Measurements from ENCODE around the gene NBDY. TPM values are rescaled to one million over a fixed set of nuclear protein-coding genes. Genes with fewer than 3 reads are reported as not detected.
"Not testable (repeated sequence)": the region's sequence is repeated elsewhere in the genome, so short reads cannot be mapped to it uniquely, and the experiment has no call there.

NBDY gene, protein sequence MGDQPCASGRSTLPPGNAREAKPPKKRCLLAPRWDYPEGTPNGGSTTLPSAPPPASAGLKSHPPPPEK
- 77.8 TPM for polyA plus RNA-seq (2013, experiment 1 of 2; ENCODE audit: insufficient read length)
- polyA plus RNA-seq (2013, experiment 2 of 2; ENCODE audit: insufficient read length), result 81.4 TPM

DNA sequence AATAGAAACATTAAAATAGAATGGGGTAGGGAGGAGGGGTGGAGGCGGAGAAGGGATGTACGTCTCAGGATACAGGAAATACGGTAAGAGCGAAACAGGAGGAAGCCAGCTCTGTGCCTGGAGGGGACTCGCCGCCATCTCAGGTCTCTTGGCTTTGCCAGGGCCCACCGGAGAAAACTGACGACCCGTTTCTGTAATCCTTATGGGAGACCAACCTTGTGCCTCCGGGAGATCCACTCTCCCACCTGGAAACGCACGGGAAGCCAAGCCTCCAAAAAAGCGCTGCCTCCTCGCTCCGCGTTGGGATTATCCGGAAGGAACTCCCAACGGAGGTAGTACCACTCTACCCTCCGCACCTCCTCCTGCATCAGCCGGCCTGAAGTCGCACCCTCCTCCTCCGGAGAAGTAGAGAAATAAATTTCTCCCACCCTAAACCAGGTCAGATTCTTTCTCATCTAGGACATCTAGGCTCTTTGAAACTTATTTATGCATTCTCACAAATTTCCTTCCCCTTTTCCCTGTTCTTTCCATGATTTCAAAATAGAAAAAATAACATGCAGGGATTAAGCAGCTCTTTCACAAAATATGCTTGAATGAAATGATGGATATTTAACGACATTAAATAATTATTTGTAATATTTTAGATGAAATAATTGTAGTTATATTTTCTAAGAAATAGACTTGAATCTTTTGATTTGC lies at the start of gene NBDY:
Gene NBDY (plus strand): TSS at position 92 of the 699 bp plus-strand sequence. CDS start 111 bp downstream, at position 203.
- peak; percentile 28 for DNase-seq

DNA sequence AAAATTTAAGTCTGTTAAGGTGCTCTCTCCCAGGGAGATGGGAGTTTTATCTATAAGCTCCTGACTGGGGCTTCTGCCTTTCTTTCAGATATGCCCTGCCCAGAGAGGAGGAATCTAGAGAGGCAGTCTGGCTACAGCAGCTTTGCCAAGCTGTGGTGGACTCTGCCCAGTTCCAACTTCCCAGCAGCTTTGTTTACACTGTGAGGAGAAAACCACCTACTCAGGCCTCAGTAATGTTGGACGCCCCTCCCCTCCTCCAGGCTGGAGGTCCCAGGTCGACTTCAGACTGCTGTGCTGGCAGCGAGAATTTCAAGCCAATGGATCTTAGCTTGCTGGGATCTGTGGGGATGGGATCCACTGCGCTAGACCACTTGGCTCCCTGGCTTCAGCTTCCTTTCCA lies 24.5 kb upstream of the NBDY start:
- not testable (repeated sequence) for DNase-seq

DNA sequence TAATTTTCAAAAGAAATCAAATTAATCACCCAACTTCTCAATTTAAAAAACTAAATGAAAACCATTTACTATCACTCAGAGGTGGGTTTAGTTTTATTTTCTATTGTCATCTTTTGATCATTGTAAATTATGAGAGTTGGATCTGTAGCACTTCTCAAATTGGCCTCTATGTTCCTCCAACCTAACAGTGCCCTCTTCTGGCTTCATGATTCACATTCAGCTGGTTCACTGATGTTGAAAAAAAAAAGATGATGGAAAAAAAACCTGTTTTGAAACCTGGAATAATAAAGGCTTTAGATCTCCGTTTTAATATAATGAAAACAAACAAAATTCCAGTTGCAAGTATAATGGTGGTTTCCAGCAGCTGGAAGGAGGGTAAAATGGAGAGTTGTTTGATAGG lies 2.4 kb upstream of the NBDY start:
- DNase-seq, result peak; percentile 32

DNA sequence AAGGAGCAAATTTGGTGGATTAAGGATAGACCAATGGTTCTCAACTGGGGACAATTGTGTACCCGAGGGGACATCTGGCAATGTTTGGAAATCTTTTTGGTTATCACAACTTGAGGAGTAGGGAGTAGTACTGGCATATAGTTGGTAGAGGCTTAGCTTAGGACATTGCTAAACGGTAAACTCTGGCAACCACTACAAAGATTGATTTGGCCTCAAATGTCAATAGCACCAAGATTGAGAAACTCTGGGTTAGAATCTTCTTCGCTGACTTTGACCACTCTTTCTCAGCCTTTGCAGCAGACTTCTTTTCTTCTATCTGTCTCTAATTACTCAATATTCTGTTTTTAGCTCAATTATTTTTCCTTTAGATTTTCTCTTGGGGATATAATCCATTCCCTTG lies 1.5 kb upstream of the NBDY start:
- no peak for DNase-seq

DNA sequence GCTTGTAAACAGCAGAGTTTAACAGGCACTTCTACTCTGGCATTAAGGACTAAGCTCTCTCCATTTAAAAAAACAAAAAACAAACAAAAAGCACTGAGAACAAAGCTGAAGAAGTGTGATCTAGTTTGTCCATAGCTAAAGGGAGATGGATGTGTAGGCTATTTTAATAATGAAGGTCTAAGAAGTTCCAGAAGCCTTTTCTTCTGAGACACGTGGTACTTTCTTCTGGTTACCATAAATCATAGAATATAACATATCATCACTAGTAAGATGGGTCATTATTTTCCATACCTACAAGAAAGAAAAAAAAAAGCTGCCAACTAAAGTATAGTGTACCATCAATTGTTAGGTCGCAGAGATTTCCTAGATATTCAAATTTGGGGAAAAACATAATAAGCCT lies 722 bp upstream of the NBDY start:
- peak; percentile 10 for DNase-seq

DNA sequence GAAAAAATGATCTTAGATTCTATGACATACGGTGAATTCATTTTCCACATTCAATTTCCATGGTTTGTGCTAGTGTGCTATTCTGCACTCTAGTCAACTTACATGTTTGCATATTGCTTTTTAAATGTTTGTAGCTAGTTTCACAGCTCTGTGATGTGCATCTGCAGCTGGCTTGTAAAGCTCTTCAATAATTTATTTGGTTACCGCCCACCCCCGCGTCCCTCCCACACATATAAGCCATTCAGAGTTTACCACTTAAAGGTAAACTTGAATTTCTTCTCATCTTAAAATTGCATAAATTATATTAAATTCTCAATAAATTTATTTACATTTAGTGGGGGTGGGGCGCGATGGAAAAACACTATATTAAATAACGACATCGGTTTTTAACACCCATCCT lies 291 bp upstream of the NBDY start:
- DNase-seq, result peak; percentile 4

DNA sequence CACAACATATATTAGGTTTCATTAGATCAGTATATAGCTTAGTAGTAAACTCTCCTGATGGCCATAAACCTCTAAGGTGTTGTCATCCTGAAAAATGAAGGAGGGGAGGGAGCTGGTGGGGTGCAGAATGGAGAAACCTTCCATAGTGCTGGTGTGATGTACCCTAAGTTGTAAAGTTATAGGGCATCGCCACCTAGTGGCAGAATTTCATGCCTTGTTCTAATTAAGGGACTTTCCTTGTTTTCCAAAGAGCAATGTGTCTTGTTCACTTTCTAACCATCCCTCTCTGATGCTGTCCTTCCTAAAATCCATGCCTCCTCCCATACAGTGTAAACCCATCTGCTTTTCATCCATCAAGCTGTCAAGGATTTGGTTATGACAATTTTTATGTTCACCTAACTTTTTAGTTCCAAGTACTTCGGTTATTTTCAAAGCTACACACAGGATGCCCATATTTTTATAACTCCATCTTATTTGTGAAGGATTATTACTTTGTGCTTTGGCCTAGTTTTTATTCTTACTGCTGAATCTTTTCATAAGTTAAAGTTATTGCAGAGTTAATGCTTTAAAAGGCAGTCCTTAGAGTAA lies 4.5 kb downstream of the NBDY start:
- DNase-seq, result peak; percentile 47

DNA sequence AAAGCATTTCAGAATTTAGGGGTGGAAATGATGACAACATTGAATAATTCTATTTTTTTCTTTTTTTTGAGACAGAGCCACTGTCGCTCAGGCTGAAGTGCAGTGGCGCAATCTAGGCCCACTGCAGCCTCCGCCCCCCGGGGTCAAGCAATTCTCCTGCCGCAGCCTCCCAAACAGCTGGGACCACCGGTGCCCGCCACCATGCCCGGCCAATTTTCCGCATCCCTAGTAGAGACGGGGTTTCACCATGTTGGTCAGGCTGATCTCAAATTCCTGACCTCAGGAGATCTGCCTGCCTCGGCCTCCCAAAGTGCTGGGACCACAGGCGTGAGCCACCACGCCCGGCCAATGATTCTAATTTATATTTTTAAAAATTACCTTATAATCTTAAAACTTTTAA lies 7.2 kb downstream of the NBDY start:
- DNase-seq, result no peak

DNA sequence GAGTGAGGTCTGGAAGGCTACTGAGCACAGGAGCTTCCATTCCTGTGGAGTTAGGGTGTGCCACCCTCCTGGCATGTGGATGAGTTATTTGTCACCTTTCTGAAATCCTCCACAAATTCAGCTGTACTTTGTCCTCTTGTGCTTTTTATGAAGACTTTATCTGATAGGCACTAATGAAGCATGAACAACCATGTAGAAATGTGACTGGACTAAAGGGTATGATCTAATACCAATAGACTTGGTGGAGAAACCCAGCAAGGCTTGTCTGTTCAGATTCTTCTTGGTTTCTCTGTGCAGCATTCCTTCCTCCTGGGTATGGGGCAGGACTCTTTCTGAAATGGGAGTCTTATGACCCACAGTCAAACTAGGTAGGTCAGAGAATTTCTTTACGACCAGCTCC lies 9.6 kb downstream of the NBDY start:
- no peak for DNase-seq

DNA sequence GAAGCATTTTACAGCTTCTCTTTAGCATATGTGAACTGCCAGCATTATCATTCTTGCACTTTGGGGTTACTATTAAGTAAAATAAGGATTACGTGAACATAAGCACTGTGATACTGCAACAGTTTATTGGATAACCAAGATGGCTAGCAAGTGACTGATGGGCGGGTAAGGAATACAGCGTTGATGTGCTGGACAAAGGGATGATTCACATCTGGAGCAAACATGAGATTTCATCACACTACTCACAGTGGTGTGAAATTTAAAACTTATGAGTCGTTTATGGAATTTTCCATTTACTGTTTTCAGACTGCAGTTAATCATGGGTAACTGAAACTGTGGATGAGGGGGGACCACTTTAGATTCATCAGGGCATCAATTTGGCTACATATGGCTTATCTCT lies 16.0 kb downstream of the NBDY start:
- peak; percentile 79 for DNase-seq

DNA sequence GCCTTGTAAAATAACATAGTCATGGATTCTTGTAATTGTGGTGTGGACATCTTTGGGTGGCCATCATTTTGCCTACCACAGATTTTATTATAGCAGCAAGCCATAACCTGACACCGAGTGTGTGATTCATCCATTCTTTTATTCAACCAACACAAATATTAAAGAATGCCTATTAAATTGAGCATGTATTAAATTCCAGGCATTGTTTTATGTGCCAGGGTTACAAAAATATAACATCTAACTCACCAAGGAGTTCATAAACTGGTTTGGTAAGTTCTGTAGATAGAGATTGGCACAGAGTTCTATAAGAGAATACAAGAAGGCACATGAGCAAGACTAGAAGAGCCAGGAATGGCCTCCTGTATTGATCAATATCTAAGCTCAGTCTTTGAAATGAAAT lies 18.0 kb downstream of the NBDY start:
- no peak for DNase-seq

DNA sequence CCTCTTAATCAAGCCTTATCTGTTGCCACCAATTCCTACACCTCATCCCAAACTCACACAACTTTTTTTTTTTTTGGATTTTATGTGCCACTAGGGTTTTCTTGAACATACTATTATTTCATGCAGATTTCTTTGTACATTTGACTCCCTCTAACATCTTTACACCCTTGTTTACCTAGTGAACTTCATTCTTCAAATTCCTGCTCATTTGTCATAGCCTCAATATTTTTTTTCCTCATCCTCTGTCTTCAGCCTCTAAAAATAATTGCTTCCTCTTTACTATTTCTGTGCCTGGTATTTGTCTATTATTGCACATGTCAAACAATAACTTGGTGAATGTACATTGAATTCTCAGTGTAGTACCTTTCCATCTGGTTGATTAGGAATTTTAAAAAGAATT lies 22.0 kb downstream of the NBDY start:
- DNase-seq, result peak; percentile 8

DNA sequence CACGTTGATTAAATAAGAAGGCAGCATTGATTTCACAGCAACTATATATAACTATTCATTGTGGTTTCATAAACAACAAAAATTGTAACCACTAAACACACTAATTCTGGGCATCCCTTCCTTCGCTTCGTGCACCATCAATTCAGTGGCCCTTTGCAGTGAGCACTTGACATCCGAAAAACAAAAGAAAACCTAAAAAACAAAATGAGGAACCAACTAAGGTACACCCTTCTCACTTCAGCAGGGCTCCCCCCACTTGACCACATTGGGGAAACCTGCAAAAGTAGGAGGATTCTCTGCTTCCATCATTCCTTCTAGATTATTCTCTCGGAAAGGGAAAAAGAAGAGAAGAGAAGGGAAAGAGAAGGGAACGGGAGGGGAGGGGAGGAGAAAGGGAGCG lies 28.3 kb downstream of the NBDY start:
- no peak for DNase-seq

DNA sequence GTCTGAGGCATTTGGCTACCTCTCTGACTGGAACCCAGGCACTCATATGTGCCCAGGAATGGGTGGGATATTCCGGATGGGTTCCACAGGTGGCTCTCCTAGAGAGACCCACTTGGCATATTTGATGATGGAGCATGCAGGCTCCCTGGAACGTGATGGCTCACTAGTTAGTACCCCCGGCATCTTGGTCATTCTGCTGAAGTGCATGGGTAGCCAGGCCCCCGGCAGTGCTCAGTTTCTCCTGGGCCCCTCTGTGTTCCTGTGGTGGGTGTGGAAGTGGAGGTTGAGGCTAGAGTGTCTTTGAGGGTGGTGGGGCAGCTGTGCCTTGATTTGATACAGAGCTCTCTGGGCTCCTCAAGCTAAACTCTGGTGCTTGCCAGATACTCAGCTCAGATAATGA lies 29.4 kb downstream of the NBDY start:
- no peak for DNase-seq

DNA sequence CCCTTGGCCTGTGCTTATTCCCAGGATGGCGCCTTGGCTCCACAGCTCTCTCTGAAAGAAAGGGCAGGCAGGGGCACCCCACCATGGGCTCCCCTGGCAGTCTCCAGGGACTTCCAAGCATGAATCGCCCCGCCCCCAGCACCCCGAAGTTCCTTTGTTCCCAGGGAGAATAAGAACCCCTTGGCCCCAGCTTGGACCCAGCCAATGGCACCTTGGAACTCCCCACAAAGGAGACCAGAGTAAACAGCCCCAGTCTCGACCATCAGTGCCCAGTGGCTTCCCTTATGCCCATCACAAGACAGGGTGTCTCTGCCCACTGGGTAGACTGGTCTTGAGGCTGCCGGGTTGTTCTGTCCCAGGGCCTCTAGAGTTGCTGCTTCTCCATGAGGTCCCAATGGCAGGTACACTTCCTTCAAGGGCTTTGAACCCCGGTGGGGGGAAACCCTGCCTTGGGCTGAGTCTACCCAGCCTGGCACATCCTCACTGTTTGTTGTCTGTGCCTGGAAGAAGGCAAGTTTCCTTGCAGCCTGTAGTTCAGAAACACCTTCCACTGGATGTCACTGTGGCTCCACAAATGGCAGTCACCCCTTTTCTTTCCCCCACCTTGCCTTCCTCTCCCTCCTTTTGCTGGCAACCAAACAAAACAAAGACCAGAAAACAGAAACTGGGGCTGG lies 30.8 kb downstream of the NBDY start:
- no peak for DNase-seq

DNA sequence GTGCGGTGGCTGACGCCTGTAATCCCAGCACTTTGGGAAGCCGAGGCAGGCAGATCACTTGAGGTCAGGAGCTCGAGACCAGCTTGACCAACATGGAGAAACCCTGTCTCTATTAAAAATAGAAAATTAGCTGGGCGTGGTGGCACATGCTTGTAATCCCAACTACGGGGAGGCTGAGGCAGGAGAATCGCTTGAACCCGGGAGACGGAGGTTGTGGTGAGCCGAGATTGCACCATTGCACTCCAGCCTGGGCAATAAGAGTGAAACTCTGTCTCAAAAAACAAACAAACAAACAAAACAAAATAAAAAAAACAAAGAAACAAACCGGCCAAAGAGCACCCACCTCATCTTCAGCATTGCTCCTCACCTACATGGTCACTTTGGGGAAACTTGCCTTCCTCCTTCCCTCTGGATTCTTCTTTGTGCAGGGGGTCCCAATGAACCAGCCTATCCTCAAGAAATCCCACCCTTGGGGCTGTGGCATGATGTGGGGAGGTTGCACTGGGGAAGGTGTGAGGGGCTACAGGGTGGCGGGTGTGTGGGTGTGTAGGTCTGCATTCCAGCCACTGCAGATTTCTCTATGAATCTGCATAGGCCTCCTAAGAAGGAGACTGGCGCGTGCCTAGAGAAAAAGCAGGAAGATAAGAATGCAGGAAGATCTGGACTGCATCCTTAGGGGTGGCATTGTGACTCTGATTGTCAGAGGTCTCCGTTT lies 31.5 kb downstream of the NBDY start:
- DNase-seq, result not testable (repeated sequence)

DNA sequence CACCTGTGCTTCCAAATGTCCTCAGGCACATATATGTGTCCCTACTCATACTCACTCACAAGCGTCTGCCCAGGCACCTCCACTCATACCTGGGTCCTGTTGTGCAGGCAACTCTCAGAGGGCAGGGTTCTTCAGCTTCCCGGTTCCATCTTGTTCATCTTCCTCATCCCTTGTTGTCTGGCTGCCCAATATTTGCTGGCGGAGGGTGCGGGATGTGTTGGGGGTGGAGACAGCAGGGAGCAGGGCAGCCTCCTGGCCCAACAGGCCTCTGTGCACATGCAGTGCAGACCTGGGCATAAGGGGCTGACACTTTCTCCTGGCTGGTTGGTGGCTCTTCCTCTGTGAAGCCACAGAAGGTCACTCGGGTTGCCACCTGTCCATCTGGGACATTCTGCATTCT lies 32.1 kb downstream of the NBDY start:
- DNase-seq, result no peak

DNA sequence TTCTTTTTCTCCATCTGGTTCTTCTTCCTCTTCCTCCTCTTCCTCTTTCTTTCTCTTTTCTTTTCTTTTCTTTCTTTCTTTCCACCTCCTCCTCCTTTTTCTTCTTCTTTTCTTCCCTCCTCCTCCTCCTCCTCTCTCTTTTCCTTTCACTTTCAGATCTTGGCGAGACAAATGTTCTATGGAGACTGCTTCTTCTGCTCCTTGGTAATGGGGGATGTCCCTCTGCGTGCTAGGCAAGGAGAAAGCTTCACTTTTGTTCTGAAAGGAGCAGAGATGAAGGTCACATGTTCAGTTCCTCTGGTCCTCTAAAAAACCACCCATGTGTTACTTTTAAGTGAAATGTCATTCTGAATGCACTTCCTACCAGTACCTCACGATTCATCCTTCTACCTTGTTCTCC lies 33.2 kb downstream of the NBDY start:
- DNase-seq, result no peak

DNA sequence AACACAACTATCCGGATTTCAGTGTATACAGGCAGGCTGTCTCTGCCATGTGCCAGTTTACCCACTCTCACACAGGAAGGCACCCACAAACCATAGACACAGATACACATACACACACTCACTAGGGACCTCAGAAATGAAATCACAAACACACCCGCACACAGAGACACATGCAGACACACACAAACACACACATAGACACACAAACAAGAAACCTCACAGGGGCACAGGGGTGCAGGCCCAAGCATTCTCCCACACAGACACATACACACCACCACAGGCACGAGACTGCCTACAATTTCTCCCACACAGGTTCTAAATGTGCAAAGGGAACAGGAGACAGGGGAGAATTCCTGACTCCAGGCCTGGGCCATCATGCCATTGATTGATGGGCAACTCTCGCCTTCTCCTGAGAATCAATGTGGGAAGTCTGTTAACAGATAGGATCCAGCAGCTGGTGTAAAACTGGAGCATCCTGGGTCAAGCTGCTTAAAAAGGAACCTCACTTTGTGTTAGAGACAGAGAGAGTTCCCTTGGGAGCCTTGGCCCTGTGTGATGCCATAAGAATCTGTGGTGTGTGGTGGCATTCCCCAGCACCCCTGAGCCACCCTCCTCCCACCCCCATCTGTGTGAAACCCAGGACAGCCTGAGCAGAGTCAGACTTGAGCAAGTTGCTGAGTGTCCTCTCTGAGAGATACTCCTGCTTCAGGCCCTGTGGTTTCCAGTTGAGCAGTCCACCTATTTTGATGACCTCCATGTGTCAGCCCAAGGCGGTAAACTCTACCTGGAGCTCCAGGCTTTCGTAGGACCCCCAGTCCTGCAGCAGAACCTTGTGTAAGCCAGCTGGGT lies 33.9 kb downstream of the NBDY start:
- no peak for DNase-seq

DNA sequence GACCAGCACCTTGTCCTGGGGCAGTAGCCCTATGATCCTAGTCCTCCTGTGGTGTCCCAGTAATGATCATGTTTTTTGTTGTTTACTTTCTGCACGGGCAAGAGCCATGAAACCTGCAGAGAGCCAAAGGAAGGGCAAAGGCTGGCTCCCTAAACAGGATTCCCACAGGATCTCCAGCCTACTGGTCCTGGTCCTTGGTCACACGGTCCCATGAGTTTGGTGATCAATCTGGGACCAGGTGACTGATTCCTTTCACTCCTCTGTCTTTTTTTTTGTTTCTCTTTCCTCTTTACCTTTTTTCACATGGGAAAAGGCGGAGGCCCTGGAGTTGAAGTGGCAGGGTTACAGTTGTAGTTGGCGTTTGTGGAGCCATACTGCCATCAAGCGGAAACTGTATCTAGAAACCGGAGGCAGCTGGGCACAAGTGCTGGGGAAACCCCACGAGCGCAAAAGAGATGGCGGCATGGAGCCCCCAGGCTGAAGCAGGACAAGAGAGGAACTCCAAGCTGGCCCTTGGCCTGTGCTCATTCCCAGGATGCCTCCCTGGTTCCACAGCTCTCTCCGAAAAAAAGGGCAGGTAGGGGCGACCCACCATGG lies 34.6 kb downstream of the NBDY start:
- DNase-seq, result no peak

DNA sequence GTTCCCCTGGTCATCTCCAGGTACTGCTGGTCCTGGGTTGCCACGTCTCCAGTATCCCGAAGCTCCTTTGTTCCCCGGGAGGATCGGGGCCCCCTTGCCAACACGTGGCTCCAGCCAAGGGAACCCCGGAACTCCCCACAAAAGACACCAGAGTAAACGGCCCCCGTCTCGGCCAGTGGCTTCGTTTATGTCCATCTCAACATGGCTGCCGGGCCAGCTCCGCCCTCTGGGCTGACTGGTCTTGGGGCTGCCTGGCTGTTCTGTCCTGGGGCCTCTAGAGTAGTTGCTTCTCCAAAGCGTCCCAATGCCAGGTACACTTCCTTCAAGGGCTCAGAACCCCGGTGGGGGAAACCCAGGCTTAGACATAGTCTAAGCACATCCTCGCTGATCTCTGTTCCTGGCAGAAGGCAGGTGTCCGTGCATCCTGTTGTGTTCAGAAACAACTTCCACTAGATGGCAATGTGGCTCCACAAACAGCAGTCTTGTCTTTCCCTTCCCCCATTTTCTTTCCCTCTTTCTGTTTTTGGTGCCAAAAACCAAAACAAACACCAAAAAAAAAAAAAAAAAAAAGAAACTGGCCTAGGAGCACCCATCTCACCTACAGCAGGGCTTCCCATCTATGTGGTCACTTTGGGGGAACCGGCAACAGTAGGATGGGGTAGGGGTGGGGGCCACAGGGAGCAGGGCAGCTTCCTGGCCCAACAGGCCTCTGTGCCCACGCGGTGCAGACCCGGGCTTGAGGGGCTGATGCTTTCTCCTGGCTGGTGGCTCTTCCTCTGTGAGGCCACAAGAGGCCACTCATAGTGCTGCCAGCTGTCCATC lies 35.3 kb downstream of the NBDY start:
- peak; percentile 49 for DNase-seq
